Measurements from ENCODE around the gene TMEM131. TPM values are rescaled to one million over a fixed set of nuclear protein-coding genes. Genes with fewer than 3 reads are reported as not detected.
A peak's percentile ranks its signal among the peaks of the same experiment; 100 is the strongest.

The TMEM131 gene
- total RNA-seq, 1 donor from 2014 or later = 59.4 TPM

- Mint-ChIP-seq H3K27me3 (ENCODE audit: insufficient read depth, low read depth) (no peaks in the 10 kb centered on the region), H3K36me3 (peaks cover 4% of the 10 kb centered on the region), H3K4me3 (no peak overlapping the region), H3K27ac (no peak overlapping the region), H3K4me1 (peaks cover 8% of the 10 kb centered on the region), H3K9me3 (peaks cover 2% of the 10 kb centered on the region)
- H2AFZ ChIP-seq (replicated peaks) = no peak overlapping the region
- no peak overlapping the region for H3K27ac ChIP-seq
- no peak overlapping the region for H3K9ac ChIP-seq
- DNase-seq (ENCODE audit: low spot score) = no peak
- peaks cover 5% of the 10 kb centered on the region for H3K4me1 ChIP-seq
- H3K36me3 ChIP-seq = no peaks in the 10 kb centered on the region
- H3K4me2 ChIP-seq = no peak overlapping the region
- TF ChIP-seq EZH2phosphoT487 (IDR thresholded peaks at IDR 0.05) = no peak
- TF ChIP-seq, protein P1, sequence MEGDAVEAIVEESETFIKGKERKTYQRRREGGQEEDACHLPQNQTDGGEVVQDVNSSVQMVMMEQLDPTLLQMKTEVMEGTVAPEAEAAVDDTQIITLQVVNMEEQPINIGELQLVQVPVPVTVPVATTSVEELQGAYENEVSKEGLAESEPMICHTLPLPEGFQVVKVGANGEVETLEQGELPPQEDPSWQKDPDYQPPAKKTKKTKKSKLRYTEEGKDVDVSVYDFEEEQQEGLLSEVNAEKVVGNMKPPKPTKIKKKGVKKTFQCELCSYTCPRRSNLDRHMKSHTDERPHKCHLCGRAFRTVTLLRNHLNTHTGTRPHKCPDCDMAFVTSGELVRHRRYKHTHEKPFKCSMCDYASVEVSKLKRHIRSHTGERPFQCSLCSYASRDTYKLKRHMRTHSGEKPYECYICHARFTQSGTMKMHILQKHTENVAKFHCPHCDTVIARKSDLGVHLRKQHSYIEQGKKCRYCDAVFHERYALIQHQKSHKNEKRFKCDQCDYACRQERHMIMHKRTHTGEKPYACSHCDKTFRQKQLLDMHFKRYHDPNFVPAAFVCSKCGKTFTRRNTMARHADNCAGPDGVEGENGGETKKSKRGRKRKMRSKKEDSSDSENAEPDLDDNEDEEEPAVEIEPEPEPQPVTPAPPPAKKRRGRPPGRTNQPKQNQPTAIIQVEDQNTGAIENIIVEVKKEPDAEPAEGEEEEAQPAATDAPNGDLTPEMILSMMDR (IDR thresholded peaks at IDR 0.05) = no peak
- no peak for TF ChIP-seq EZH2 (IDR thresholded peaks at IDR 0.05)
- H3K27me3 ChIP-seq = no peaks in the 10 kb centered on the region
- no peak overlapping the region for H3K4me3 ChIP-seq
- H3K79me2 ChIP-seq (ENCODE audit: low read depth) = peaks cover 94% of the 10 kb centered on the region
- H4K20me1 ChIP-seq (ENCODE audit: low read depth) = peaks cover 30% of the 10 kb centered on the region
- H3K9me3 ChIP-seq (ENCODE audit: low read depth) = no peaks in the 10 kb centered on the region
- no peaks in the 10 kb centered on the region for H3F3A ChIP-seq (ENCODE audit: low read depth)
Measured at GRCh38 chr2:97966545-97967215, 29.1 kb downstream of the TMEM131 start.

DNA sequence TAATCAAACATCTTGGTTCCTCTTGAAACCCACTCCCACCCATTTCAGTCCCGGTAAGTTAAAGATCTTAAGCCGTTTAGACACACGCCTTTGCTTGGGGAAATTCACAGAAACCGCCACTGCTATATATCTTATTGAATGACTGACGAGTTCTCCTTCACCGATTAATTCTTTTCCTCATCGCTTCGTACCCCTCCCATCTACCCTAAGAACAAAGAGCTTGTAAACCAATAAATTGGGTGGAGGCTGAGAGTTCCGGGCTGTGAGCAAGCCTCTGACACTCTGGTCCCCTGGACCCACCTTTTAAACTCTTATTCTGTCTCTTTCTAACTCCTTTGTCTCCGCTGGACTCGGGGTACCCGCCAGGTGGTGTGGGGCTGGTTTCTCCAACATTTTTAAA, 30.6 kb downstream of the TMEM131 start:
- Histone ChIP-seq H3K27ac (no peak overlapping the region), H2AFZ (replicated peaks) (no peak overlapping the region), H3K9ac (no peak overlapping the region), H3K4me1 (peaks cover 5% of the 10 kb centered on the region), H3K36me3 (no peaks in the 10 kb centered on the region), H3K27me3 (no peaks in the 10 kb centered on the region), H3F3A (ENCODE audit: low read depth) (no peaks in the 10 kb centered on the region), H3K9me3 (ENCODE audit: low read depth) (no peaks in the 10 kb centered on the region), H3K4me3 (no peak overlapping the region), H3K4me2 (no peak overlapping the region), H3K79me2 (ENCODE audit: low read depth) (peaks cover 95% of the 10 kb centered on the region), H4K20me1 (ENCODE audit: low read depth) (peaks cover 30% of the 10 kb centered on the region)
- Mint-ChIP-seq H3K4me1 (peaks cover 5% of the 10 kb centered on the region), H3K9me3 (peaks cover 5% of the 10 kb centered on the region), H3K4me3 (no peak overlapping the region), H3K27me3 (ENCODE audit: insufficient read depth, low read depth) (no peaks in the 10 kb centered on the region), H3K27ac (peak overlapping the region; percentile 55), H3K36me3 (peaks cover 5% of the 10 kb centered on the region)
- DNase-seq (ENCODE audit: low spot score) = no peak
- TF ChIP-seq, protein P1 (IDR thresholded peaks at IDR 0.05) = no peak
- no peak for TF ChIP-seq EZH2 (IDR thresholded peaks at IDR 0.05)
- TF ChIP-seq EZH2phosphoT487 (IDR thresholded peaks at IDR 0.05) = no peak

DNA sequence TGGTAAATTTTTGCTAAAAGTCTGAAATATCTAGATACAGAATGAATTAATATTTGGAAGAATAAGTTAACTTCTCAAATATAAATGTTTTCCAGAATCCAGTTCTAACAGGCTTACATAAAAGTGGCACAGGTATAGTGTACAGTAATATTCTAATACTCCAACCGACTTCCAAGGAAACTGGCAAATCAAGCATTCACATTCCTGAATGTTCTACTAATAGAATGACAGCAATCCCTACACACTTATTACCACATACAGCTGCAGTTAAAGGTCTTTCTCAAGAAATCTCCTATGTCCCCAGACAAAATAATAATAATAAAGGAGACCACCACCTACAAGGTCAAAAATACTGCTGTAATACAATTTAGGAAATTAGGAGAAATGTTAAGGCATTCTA, 31.9 kb downstream of the TMEM131 start:
- Histone ChIP-seq H3K27ac (no peak overlapping the region), H3K9ac (no peak overlapping the region), H3K4me3 (no peak overlapping the region), H4K20me1 (ENCODE audit: low read depth) (peaks cover 30% of the 10 kb centered on the region), H3F3A (ENCODE audit: low read depth) (no peaks in the 10 kb centered on the region), H3K36me3 (no peaks in the 10 kb centered on the region), H3K27me3 (no peaks in the 10 kb centered on the region), H3K79me2 (ENCODE audit: low read depth) (peaks cover 90% of the 10 kb centered on the region), H3K4me2 (no peak overlapping the region), H2AFZ (replicated peaks) (no peak overlapping the region), H3K9me3 (ENCODE audit: low read depth) (no peaks in the 10 kb centered on the region), H3K4me1 (peaks cover 5% of the 10 kb centered on the region)
- peaks cover 5% of the 10 kb centered on the region for H3K36me3 Mint-ChIP-seq
- TF ChIP-seq, protein P1 (IDR thresholded peaks at IDR 0.05) = no peak
- TF ChIP-seq EZH2phosphoT487 (IDR thresholded peaks at IDR 0.05) = no peak
- no peak for TF ChIP-seq EZH2 (IDR thresholded peaks at IDR 0.05)
- H3K4me3 Mint-ChIP-seq = no peak overlapping the region
- H3K27me3 Mint-ChIP-seq (ENCODE audit: insufficient read depth, low read depth) = no peaks in the 10 kb centered on the region
- peaks cover 5% of the 10 kb centered on the region for H3K4me1 Mint-ChIP-seq
- H3K27ac Mint-ChIP-seq = no peak overlapping the region
- peaks cover 5% of the 10 kb centered on the region for H3K9me3 Mint-ChIP-seq
- no peak for DNase-seq (ENCODE audit: low spot score)
